ENCODE measurements around the gene SPDYA.

DNA sequence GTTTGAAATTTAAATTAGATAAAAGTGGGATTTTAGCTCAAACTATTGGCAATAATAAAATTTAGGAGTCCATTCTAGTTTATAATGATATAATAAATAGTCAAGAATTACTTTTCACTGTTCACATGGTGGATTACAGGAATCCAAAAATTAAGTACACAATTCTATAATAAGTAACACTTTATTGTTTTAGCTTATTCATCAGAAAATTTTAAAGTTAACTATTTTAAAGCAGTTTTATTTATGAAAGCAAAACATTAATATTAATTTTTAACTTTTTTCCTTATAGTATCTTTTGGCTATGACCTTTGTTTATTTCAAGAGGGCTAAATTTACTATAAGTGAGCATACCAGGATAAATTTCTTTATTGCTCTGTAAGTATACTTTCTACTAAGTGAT, 11.4 kb downstream of the SPDYA start:
- TF ChIP-seq, protein P1, sequence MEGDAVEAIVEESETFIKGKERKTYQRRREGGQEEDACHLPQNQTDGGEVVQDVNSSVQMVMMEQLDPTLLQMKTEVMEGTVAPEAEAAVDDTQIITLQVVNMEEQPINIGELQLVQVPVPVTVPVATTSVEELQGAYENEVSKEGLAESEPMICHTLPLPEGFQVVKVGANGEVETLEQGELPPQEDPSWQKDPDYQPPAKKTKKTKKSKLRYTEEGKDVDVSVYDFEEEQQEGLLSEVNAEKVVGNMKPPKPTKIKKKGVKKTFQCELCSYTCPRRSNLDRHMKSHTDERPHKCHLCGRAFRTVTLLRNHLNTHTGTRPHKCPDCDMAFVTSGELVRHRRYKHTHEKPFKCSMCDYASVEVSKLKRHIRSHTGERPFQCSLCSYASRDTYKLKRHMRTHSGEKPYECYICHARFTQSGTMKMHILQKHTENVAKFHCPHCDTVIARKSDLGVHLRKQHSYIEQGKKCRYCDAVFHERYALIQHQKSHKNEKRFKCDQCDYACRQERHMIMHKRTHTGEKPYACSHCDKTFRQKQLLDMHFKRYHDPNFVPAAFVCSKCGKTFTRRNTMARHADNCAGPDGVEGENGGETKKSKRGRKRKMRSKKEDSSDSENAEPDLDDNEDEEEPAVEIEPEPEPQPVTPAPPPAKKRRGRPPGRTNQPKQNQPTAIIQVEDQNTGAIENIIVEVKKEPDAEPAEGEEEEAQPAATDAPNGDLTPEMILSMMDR (IDR thresholded peaks at IDR 0.05): no peak
- TF ChIP-seq POLR2A (IDR thresholded peaks at IDR 0.05) (no peak), POLR2AphosphoS5 (IDR thresholded peaks at IDR 0.05) (no peak)
